ENCODE results near the gene RRP15. TPM values are rescaled to one million over a fixed set of nuclear protein-coding genes. Genes with fewer than 3 reads are reported as not detected.

The RRP15 gene
- total and polyA plus RNA-seq, 2 of the 13 experiments (the other 11 are each of a cell fraction or from before 2014, with no cell fraction given), result 2.1 to 37.5 TPM

DNA sequence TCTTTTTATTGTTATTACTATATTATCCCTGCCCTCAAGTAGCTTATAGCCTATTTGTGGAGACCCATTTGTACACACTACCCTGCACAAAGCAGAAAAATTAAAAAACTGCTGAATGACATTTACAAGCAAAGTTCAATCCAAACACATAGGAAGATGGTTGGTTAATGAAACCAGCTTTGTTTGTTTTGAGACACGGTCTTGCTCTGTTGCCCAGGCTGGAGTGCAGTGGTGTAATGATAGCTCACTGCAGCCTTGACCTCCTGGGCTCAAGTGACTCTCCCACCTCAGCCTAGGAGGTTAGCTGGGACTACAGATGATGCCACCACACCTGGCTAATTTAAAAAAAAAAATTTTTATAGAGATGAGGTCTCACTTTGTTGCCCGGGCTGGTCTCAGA lies 91.6 kb downstream of the RRP15 start (continued):
- TF ChIP-seq, protein P1, sequence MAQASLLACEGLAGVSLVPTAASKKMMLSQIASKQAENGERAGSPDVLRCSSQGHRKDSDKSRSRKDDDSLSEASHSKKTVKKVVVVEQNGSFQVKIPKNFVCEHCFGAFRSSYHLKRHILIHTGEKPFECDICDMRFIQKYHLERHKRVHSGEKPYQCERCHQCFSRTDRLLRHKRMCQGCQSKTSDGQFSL (CRISPR knock-in tag; IDR thresholded peaks at IDR 0.05), result no peak
- TF ChIP-seq ZNF460 (CRISPR knock-in tag; IDR thresholded peaks at IDR 0.05; ENCODE audit: borderline replicate concordance) (no peak), GATAD1 (CRISPR knock-in tag; IDR thresholded peaks at IDR 0.05) (no peak), MED1 (CRISPR knock-in tag; IDR thresholded peaks at IDR 0.05) (no peak), CEBPB (IDR thresholded peaks at IDR 0.05; ENCODE audit: borderline replicate concordance, low read depth, low read length) (peak; percentile 24; the same call in 1 of the 2 replicates), ZNF34 (CRISPR knock-in tag; IDR thresholded peaks at IDR 0.05; ENCODE audit: borderline replicate concordance) (no peak), KLF13 (CRISPR knock-in tag; IDR thresholded peaks at IDR 0.05) (no peak), ZNF816 (CRISPR knock-in tag; IDR thresholded peaks at IDR 0.05; ENCODE audit: borderline replicate concordance) (no peak), HOXA9 (CRISPR knock-in tag; IDR thresholded peaks at IDR 0.05; ENCODE audit: borderline replicate concordance) (no peak), ZNF607 (CRISPR knock-in tag; IDR thresholded peaks at IDR 0.05; ENCODE audit: borderline replicate concordance) (no peak), ZNF354B (CRISPR knock-in tag; IDR thresholded peaks at IDR 0.05) (no peak), KDM5A (IDR thresholded peaks at IDR 0.05; ENCODE audit: borderline replicate concordance, low read length) (no peak), ZNF777 (CRISPR knock-in tag; IDR thresholded peaks at IDR 0.05) (no peak), ELF1 (CRISPR knock-in tag; IDR thresholded peaks at IDR 0.05) (no peak), ZNF570 (CRISPR knock-in tag; IDR thresholded peaks at IDR 0.05; ENCODE audit: borderline replicate concordance) (no peak), RFX5 (IDR thresholded peaks at IDR 0.05; ENCODE audit: low read depth, low read length) (no peak), NR2F6 (IDR thresholded peaks at IDR 0.05) (peak; percentile 45), NR2F6 (CRISPR knock-in tag; IDR thresholded peaks at IDR 0.05) (peak; percentile 85), NFRKB (IDR thresholded peaks at IDR 0.05) (no peak), ZNF878 (CRISPR knock-in tag; IDR thresholded peaks at IDR 0.05) (no peak), HMG20A (CRISPR knock-in tag; IDR thresholded peaks at IDR 0.05; ENCODE audit: borderline replicate concordance) (peak; percentile 21; the same call in 1 of the 2 replicates)
- TF ChIP-seq, protein P2, sequence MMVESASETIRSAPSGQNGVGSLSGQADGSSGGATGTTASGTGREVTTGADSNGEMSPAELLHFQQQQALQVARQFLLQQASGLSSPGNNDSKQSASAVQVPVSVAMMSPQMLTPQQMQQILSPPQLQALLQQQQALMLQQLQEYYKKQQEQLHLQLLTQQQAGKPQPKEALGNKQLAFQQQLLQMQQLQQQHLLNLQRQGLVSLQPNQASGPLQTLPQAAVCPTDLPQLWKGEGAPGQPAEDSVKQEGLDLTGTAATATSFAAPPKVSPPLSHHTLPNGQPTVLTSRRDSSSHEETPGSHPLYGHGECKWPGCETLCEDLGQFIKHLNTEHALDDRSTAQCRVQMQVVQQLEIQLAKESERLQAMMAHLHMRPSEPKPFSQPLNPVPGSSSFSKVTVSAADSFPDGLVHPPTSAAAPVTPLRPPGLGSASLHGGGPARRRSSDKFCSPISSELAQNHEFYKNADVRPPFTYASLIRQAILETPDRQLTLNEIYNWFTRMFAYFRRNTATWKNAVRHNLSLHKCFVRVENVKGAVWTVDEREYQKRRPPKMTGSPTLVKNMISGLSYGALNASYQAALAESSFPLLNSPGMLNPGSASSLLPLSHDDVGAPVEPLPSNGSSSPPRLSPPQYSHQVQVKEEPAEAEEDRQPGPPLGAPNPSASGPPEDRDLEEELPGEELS (CRISPR knock-in tag; IDR thresholded peaks at IDR 0.05), result no peak
- TF ChIP-seq, protein P3, sequence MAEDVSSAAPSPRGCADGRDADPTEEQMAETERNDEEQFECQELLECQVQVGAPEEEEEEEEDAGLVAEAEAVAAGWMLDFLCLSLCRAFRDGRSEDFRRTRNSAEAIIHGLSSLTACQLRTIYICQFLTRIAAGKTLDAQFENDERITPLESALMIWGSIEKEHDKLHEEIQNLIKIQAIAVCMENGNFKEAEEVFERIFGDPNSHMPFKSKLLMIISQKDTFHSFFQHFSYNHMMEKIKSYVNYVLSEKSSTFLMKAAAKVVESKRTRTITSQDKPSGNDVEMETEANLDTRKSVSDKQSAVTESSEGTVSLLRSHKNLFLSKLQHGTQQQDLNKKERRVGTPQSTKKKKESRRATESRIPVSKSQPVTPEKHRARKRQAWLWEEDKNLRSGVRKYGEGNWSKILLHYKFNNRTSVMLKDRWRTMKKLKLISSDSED (CRISPR knock-in tag; IDR thresholded peaks at IDR 0.05), result no peak
- TF ChIP-seq, protein P4, sequence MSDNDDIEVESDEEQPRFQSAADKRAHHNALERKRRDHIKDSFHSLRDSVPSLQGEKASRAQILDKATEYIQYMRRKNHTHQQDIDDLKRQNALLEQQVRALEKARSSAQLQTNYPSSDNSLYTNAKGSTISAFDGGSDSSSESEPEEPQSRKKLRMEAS (IDR thresholded peaks at IDR 0.05), result no peak
- TF ChIP-seq, protein P5, sequence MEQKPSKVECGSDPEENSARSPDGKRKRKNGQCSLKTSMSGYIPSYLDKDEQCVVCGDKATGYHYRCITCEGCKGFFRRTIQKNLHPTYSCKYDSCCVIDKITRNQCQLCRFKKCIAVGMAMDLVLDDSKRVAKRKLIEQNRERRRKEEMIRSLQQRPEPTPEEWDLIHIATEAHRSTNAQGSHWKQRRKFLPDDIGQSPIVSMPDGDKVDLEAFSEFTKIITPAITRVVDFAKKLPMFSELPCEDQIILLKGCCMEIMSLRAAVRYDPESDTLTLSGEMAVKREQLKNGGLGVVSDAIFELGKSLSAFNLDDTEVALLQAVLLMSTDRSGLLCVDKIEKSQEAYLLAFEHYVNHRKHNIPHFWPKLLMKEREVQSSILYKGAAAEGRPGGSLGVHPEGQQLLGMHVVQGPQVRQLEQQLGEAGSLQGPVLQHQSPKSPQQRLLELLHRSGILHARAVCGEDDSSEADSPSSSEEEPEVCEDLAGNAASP (CRISPR knock-in tag; IDR thresholded peaks at IDR 0.05; ENCODE audit: borderline replicate concordance), result peak; percentile 22; the same call in 1 of the 2 replicates
- TF ChIP-seq, protein P6, sequence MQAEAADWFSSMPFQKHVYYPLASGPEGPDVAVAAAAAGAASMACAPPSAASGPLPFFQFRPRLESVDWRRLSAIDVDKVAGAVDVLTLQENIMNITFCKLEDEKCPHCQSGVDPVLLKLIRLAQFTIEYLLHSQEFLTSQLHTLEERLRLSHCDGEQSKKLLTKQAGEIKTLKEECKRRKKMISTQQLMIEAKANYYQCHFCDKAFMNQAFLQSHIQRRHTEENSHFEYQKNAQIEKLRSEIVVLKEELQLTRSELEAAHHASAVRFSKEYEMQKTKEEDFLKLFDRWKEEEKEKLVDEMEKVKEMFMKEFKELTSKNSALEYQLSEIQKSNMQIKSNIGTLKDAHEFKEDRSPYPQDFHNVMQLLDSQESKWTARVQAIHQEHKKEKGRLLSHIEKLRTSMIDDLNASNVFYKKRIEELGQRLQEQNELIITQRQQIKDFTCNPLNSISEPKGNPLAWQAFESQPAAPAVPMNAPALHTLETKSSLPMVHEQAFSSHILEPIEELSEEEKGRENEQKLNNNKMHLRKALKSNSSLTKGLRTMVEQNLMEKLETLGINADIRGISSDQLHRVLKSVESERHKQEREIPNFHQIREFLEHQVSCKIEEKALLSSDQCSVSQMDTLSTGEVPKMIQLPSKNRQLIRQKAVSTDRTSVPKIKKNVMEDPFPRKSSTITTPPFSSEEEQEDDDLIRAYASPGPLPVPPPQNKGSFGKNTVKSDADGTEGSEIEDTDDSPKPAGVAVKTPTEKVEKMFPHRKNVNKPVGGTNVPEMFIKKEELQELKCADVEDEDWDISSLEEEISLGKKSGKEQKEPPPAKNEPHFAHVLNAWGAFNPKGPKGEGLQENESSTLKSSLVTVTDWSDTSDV (CRISPR knock-in tag; IDR thresholded peaks at IDR 0.05), result no peak

Data from HepG2 (cell line).